HEK293 (cell line): ENCODE measurements around the gene MARVELD1.

Source experiments
- GLIS2 ChIP-seq: fragments of 450-650 bp; formaldehyde crosslinking; IDR thresholded peaks from 2 replicates; pipeline ENCODE4 v1.5.1; 2016; ENCODE audit warnings: missing biosample characterization, missing genetic modification characterization
- ZFP37 ChIP-seq: fragments of 450-650 bp; formaldehyde crosslinking; IDR thresholded peaks from 2 replicates; pipeline ENCODE4 v1.5.1; 2016; ENCODE audit warnings: missing biosample characterization, missing genetic modification characterization
- TF ChIP-seq, protein P1 (sequence below): fragments of 450-650 bp; formaldehyde crosslinking; IDR thresholded peaks from 2 replicates; pipeline ENCODE4 v1.5.1; 2016; ENCODE audit warnings: missing biosample characterization, missing genetic modification characterization

DNA sequence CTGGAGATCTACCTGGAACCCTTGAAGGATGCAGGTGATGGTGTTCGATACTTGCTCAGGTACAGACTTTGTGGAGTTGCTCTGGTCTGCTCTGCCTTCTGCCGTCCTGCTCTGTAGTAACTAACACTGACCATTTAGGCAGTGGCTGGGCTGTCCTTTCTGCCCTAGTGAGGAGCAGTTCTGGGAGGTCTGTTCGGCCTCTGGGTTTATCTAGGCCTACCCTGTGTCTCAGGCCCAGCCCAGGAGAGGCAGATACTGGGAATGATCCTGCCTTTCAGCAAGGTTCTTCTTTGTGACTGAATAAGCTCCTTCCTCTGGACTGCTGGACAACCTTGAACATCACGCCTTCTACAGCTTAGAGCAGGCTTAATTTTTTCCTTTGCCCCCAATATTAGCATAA, 25.1 kb downstream of the MARVELD1 start:
- TF ChIP-seq, protein P1, sequence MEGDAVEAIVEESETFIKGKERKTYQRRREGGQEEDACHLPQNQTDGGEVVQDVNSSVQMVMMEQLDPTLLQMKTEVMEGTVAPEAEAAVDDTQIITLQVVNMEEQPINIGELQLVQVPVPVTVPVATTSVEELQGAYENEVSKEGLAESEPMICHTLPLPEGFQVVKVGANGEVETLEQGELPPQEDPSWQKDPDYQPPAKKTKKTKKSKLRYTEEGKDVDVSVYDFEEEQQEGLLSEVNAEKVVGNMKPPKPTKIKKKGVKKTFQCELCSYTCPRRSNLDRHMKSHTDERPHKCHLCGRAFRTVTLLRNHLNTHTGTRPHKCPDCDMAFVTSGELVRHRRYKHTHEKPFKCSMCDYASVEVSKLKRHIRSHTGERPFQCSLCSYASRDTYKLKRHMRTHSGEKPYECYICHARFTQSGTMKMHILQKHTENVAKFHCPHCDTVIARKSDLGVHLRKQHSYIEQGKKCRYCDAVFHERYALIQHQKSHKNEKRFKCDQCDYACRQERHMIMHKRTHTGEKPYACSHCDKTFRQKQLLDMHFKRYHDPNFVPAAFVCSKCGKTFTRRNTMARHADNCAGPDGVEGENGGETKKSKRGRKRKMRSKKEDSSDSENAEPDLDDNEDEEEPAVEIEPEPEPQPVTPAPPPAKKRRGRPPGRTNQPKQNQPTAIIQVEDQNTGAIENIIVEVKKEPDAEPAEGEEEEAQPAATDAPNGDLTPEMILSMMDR (tag by site-specific recombination), result no peak
- TF ChIP-seq GLIS2 (tag by site-specific recombination), result no peak
- TF ChIP-seq ZFP37 (tag by site-specific recombination), result no peak
